NCI-H774 (cell line): ENCODE measurements around the gene SGPL1.
"Not testable (repeated sequence)": the region's sequence is repeated elsewhere in the genome, so short reads cannot be mapped to it uniquely, and the experiment has no call there.

Experiments used
- DNase-seq: peaks from one replicate; lab custom pipeline; 2025; lab: John Stamatoyannopoulos, UW

Gene SGPL1

GRCh38 chr10:70815504-70816219, at the start of gene SGPL1:
Gene SGPL1, plus strand, starts transcription at chr10:70815948. Its CDS starts 906 bp downstream, at chr10:70816854.
- DNase-seq = peak; percentile 84

GRCh38 chr10:70768026-70768685, 47.6 kb upstream of the SGPL1 start:
- peak; percentile 10 for DNase-seq

GRCh38 chr10:70769121-70769520, 46.6 kb upstream of the SGPL1 start:
- no peak for DNase-seq

GRCh38 chr10:70770001-70770400, 45.7 kb upstream of the SGPL1 start:
- DNase-seq = no peak

GRCh38 chr10:70770516-70770915, 45.2 kb upstream of the SGPL1 start:
- DNase-seq = not testable (repeated sequence)

GRCh38 chr10:70771311-70772194, 44.2 kb upstream of the SGPL1 start:
- no peak for DNase-seq

GRCh38 chr10:70772627-70773026, 43.1 kb upstream of the SGPL1 start:
- DNase-seq = no peak

GRCh38 chr10:70773461-70773860, 42.3 kb upstream of the SGPL1 start:
- no peak for DNase-seq

GRCh38 chr10:70773965-70774809, 41.6 kb upstream of the SGPL1 start:
- DNase-seq = no peak

- DNase-seq = no peak
Measured at GRCh38 chr10:70774810-70775678, 40.7 kb upstream of the SGPL1 start.

GRCh38 chr10:70775679-70776454, 39.9 kb upstream of the SGPL1 start:
- DNase-seq = no peak

GRCh38 chr10:70776455-70777005, 39.2 kb upstream of the SGPL1 start:
- no peak for DNase-seq

GRCh38 chr10:70777063-70777875, 38.5 kb upstream of the SGPL1 start:
- no peak for DNase-seq

GRCh38 chr10:70778267-70778924, 37.4 kb upstream of the SGPL1 start:
- no peak for DNase-seq

- DNase-seq = no peak
Measured at GRCh38 chr10:70779088-70779487, 36.7 kb upstream of the SGPL1 start.

- DNase-seq = no peak
Measured at GRCh38 chr10:70779511-70780369, 36.0 kb upstream of the SGPL1 start.

GRCh38 chr10:70780370-70780760, 35.4 kb upstream of the SGPL1 start:
- no peak for DNase-seq
